ENCODE data around the gene WASHC2A. TPM values are rescaled to one million over a fixed set of nuclear protein-coding genes. Genes with fewer than 3 reads are reported as not detected.
"Not testable (repeated sequence)": the region's sequence is repeated elsewhere in the genome, so short reads cannot be mapped to it uniquely, and the experiment has no call there.

WASHC2A gene
- total RNA-seq, 1 experiment from 2014 or later, result 33.1 TPM

- intact Hi-C loops (cut with micrococcal nuclease; ENCODE audit: unreplicated experiment); H3K27me3 ChIP-seq (replicated peaks; ENCODE audit: insufficient read depth, low read depth, low read length, poor library complexity); POLR2A ChIA-PET (ENCODE audit: low non-redundant PET); H3K9me3 ChIP-seq (ENCODE audit: low read depth, low read length, poor library complexity, severe bottlenecking); DNase-seq (ENCODE audit: low spot score); CTCF ChIA-PET; H3K4me3 ChIP-seq (ENCODE audit: low read depth, low read length, poor library complexity, severe bottlenecking); H3K36me3 ChIP-seq (ENCODE audit: insufficient read depth, low read length, poor library complexity, severe bottlenecking); H3K4me1 ChIP-seq (ENCODE audit: insufficient read depth, low read length, poor library complexity, severe bottlenecking); BruUV-seq (replicated peaks): not testable (repeated sequence)
- H3K27ac ChIP-seq (ENCODE audit: low read depth, low read length, poor library complexity, severe bottlenecking), result peak overlapping the region; percentile 61
These were observed 63.7 kb downstream of the WASHC2A start for GRCh38 chr10:50131245-50131965.

DNA sequence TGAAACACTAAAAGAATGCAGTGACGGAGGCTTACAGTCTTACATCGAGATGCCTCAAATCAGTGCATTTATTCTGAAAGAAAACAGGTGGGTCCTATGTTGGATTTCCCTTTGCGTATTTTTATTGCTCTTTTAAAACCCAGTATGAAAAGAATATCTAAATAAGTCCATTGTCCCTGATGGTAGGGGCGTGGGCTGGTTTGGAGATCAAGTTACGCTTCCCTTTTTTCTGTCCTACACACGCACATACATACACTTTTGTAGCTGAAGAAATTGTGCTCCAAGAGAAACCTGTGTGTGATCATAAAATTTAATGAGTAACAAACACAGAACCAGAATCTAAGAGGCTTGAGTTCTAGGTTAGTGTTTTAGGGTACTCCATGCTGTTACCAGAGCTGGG is 64.6 kb downstream of the WASHC2A start:
- H3K27ac ChIP-seq (ENCODE audit: low read depth, low read length, poor library complexity, severe bottlenecking); POLR2A ChIA-PET (ENCODE audit: low non-redundant PET); H3K4me3 ChIP-seq (ENCODE audit: low read depth, low read length, poor library complexity, severe bottlenecking); H3K9me3 ChIP-seq (ENCODE audit: low read depth, low read length, poor library complexity, severe bottlenecking); intact Hi-C loops (cut with micrococcal nuclease; ENCODE audit: unreplicated experiment); CTCF ChIA-PET; BruUV-seq (replicated peaks); H3K4me1 ChIP-seq (ENCODE audit: insufficient read depth, low read length, poor library complexity, severe bottlenecking); H3K27me3 ChIP-seq (replicated peaks; ENCODE audit: insufficient read depth, low read depth, low read length, poor library complexity); H3K36me3 ChIP-seq (ENCODE audit: insufficient read depth, low read length, poor library complexity, severe bottlenecking): not testable (repeated sequence)
- peak; percentile 27 for DNase-seq (ENCODE audit: low spot score)

GRCh38 chr10:50132841-50133240 is 65.1 kb downstream of the WASHC2A start:
- TSS peak; percentile 84 for BruUV-seq (replicated peaks)
- not testable (repeated sequence) for DNase-seq (ENCODE audit: low spot score); H3K4me1 ChIP-seq (ENCODE audit: insufficient read depth, low read length, poor library complexity, severe bottlenecking)

GRCh38 chr10:50143512-50144174 is 75.9 kb downstream of the WASHC2A start:
- H3K9me3 ChIP-seq (ENCODE audit: low read depth, low read length, poor library complexity, severe bottlenecking); H3K36me3 ChIP-seq (ENCODE audit: insufficient read depth, low read length, poor library complexity, severe bottlenecking); H3K4me1 ChIP-seq (ENCODE audit: insufficient read depth, low read length, poor library complexity, severe bottlenecking); DNase-seq (ENCODE audit: low spot score); intact Hi-C loops (cut with micrococcal nuclease; ENCODE audit: unreplicated experiment); H3K27me3 ChIP-seq (replicated peaks; ENCODE audit: insufficient read depth, low read depth, low read length, poor library complexity); H3K27ac ChIP-seq (ENCODE audit: low read depth, low read length, poor library complexity, severe bottlenecking); POLR2A ChIA-PET (ENCODE audit: low non-redundant PET); CTCF ChIA-PET; H3K4me3 ChIP-seq (ENCODE audit: low read depth, low read length, poor library complexity, severe bottlenecking); BruUV-seq (replicated peaks): not testable (repeated sequence)

More at GRCh38 chr10:50132841-50133240, 65.1 kb downstream of the WASHC2A start:
- H3K4me3 ChIP-seq (ENCODE audit: low read depth, low read length, poor library complexity, severe bottlenecking); intact Hi-C loops (cut with micrococcal nuclease; ENCODE audit: unreplicated experiment); H3K27me3 ChIP-seq (replicated peaks; ENCODE audit: insufficient read depth, low read depth, low read length, poor library complexity); H3K36me3 ChIP-seq (ENCODE audit: insufficient read depth, low read length, poor library complexity, severe bottlenecking); H3K9me3 ChIP-seq (ENCODE audit: low read depth, low read length, poor library complexity, severe bottlenecking); POLR2A ChIA-PET (ENCODE audit: low non-redundant PET); CTCF ChIA-PET; H3K27ac ChIP-seq (ENCODE audit: low read depth, low read length, poor library complexity, severe bottlenecking): not testable (repeated sequence)

DNA sequence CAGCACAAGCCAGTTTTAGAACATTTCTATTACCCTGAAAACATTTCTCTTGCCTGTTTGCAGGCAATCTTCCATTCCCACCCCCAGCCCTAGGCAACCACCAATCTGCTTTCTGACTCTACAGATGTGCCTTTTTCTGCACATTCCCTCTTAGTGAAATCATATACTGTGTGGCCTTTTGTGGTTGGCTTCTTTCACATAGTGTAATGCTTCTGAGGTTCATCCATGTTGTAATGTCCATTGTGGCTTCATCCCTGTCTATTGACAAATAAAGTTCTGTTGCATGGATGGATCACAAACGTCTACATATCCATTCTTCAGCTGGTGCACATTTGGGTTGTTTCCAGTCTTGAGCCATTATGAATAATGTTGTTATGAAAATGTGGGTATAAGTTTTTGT is 77.8 kb downstream of the WASHC2A start:
- DNase-seq (ENCODE audit: low spot score); H3K27ac ChIP-seq (ENCODE audit: low read depth, low read length, poor library complexity, severe bottlenecking); H3K4me1 ChIP-seq (ENCODE audit: insufficient read depth, low read length, poor library complexity, severe bottlenecking); BruUV-seq (replicated peaks); CTCF ChIA-PET; intact Hi-C loops (cut with micrococcal nuclease; ENCODE audit: unreplicated experiment); H3K9me3 ChIP-seq (ENCODE audit: low read depth, low read length, poor library complexity, severe bottlenecking); H3K4me3 ChIP-seq (ENCODE audit: low read depth, low read length, poor library complexity, severe bottlenecking); H3K36me3 ChIP-seq (ENCODE audit: insufficient read depth, low read length, poor library complexity, severe bottlenecking); POLR2A ChIA-PET (ENCODE audit: low non-redundant PET); H3K27me3 ChIP-seq (replicated peaks; ENCODE audit: insufficient read depth, low read depth, low read length, poor library complexity): not testable (repeated sequence)
